Smooth muscle cell (in vitro differentiated cells): ENCODE results near the gene LMOD3. TPM values are rescaled to one million over a fixed set of nuclear protein-coding genes. Genes with fewer than 3 reads are reported as not detected.

Experiments used
- DNase-seq: peaks from one replicate; lab custom pipeline; 2025; ENCODE audit not compliant: unreplicated experiment; lab: John Stamatoyannopoulos, UW
- H2AFZ ChIP-seq: fragments of 200-600 bp; sonication (generic); 2 replicates; pipeline ENCODE4 v1.6.0; 2016; ENCODE audit warnings: antibody characterized with exemption, low read depth, mild to moderate bottlenecking
- H3F3A ChIP-seq: fragments of 200-600 bp; sonication (generic); 2 replicates; pipeline ENCODE4 v1.6.0; 2017; ENCODE audit warnings: antibody characterized with exemption, low read depth
- H3K27ac ChIP-seq: fragments of 200-600 bp; sonication (generic); 2 replicates; pipeline ENCODE4 v1.5.1; 2016; ENCODE audit warnings: low read depth, mild to moderate bottlenecking
- H3K27me3 ChIP-seq: fragments of 200-600 bp; sonication (generic); 2 replicates; pipeline ENCODE4 v1.6.1; 2016; ENCODE audit warnings: low read depth, mild to moderate bottlenecking
- H3K36me3 ChIP-seq: fragments of 200-600 bp; sonication (generic); 2 replicates; pipeline ENCODE4 v1.5.1; 2016; ENCODE audit warnings: low read depth
- H3K4me1 ChIP-seq: fragments of 200-600 bp; sonication (generic); 2 replicates; pipeline ENCODE4 v1.5.1; 2016; ENCODE audit warnings: low read depth
- H3K4me2 ChIP-seq: fragments of 200-600 bp; sonication (generic); 2 replicates; pipeline ENCODE4 v1.6.0; 2016; ENCODE audit warnings: mild to moderate bottlenecking
- H3K4me3 ChIP-seq: fragments of 200-600 bp; sonication (generic); 2 replicates; pipeline ENCODE4 v1.5.1; 2016; ENCODE audit warnings: mild to moderate bottlenecking
- H3K79me2 ChIP-seq: fragments of 200-600 bp; sonication (generic); 2 replicates; pipeline ENCODE4 v1.6.0; 2016; ENCODE audit warnings: low read depth, mild to moderate bottlenecking
- H3K9ac ChIP-seq: fragments of 200-600 bp; sonication (generic); 2 replicates; pipeline ENCODE4 v1.6.0; 2016; ENCODE audit warnings: low read depth
- H3K9me3 ChIP-seq: fragments of 200-600 bp; sonication (generic); replicated peaks from 2 replicates; pipeline ENCODE4 v1.5.1; 2016; ENCODE audit warnings: low read depth
- H4K20me1 ChIP-seq: fragments of 200-600 bp; sonication (generic); 2 replicates; pipeline ENCODE4 v1.6.0; 2016; ENCODE audit warnings: low read depth
- CTCF ChIP-seq: fragments of 200-600 bp; sonication (generic); IDR thresholded peaks from 2 replicates; pipeline ENCODE4 v1.5.1; 2017; ENCODE audit warnings: borderline replicate concordance, mild to moderate bottlenecking, antibody characterized with exemption; ENCODE audit not compliant: insufficient read depth, poor library complexity, severe bottlenecking
- WGBS: methylation state at CpG from one replicate; pipeline ENCODE4 v1.1.7; 2016; ENCODE audit warnings: low lambda C conversion rate; 5-methylcytosine and 5-hydroxymethylcytosine counted together
- polyA plus RNA-seq: library from polyadenylated mRNA; unstranded; fragments of >200 nt; fragmentation: Nextera tagmentation; extraction: Ambion mirVana; gene quantifications from 2 replicates; pipeline ENCODE4 v1.2.1, GENCODE V29; 2016
- total RNA-seq: library from RNA; depleted of rRNA; stranded (reverse); fragments of >200 nt; gene quantifications from 2 replicates; pipeline ENCODE4 v1.2.3, GENCODE V29; 2014

LMOD3 gene
- total and polyA plus RNA-seq, 2 experiments from 2014 or later = not detected

DNA sequence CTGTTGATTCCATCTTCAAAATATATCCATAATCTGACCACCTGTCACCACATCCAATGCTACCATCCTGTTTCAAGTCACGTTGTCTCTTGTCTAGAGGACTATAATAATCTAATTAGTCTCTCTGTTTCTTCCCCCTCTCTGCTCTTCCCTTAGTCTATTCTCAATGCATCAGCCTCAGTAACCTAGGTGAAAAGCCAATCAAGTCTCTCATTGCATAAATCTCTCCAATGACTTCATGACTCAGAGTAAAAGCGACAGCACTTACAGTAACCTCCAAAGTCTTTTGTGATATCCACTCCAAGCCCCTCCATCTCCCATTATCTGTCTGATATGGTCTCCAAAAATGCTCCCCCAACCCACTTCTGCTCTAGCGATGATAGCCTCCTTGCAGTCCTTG, 49.5 kb downstream of the LMOD3 start:
- Histone ChIP-seq H3K79me2 (peaks cover 73% of the 10 kb centered on the region), H3K4me2 (no peak overlapping the region)

DNA sequence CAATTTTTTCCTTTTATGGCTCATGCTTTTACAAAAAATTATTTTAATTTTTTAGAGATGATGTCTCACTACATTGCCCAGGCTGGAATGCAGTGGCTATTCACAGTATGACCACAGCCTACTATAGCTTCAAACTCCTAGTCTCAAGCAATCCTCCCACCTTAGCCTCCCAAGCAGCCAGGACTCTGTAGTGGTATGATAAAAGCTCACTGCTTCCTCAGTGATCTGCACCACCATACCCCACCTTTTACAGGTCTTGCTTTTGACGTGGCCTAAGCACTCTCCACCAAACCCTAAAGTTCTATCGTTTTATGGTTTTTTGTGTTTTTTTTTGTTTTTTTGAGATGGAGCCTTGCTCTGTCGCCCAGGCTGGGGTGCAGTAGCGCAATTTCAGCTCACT, 56.3 kb downstream of the LMOD3 start:
- H3K9ac ChIP-seq = no peak overlapping the region
- peaks cover 11% of the 10 kb centered on the region for H3K79me2 ChIP-seq
- no peak for DNase-seq
- no peaks in the 10 kb centered on the region for H3F3A ChIP-seq
- H3K4me1 ChIP-seq = no peaks in the 10 kb centered on the region
- H3K4me3 ChIP-seq = no peak overlapping the region
- H4K20me1 ChIP-seq = peaks cover 5% of the 10 kb centered on the region
- H3K36me3 ChIP-seq = peaks cover 26% of the 10 kb centered on the region
- no peak for TF ChIP-seq CTCF
- H3K9me3 ChIP-seq = no peaks in the 10 kb centered on the region
- H3K27ac ChIP-seq = no peak overlapping the region
- 89% methylated on average over 4 of the region's 4 CpGs for WGBS
- no peak overlapping the region for H2AFZ ChIP-seq
- H3K4me2 ChIP-seq = no peak overlapping the region
- H3K27me3 ChIP-seq = no peaks in the 10 kb centered on the region

More for the DNA sequence above, 49.5 kb downstream of the LMOD3 start:
- no peak overlapping the region for H3K9ac ChIP-seq
- no peaks in the 10 kb centered on the region for H3F3A ChIP-seq
- H4K20me1 ChIP-seq = peaks cover 51% of the 10 kb centered on the region
- no peak overlapping the region for H3K4me3 ChIP-seq
- 96% methylated on average over 3 of the region's 3 CpGs for WGBS
- H3K9me3 ChIP-seq = no peaks in the 10 kb centered on the region
- H3K27me3 ChIP-seq = no peaks in the 10 kb centered on the region
- no peak for TF ChIP-seq CTCF
- H2AFZ ChIP-seq = no peak overlapping the region
- no peak for DNase-seq
- H3K27ac ChIP-seq = no peak overlapping the region
- no peaks in the 10 kb centered on the region for H3K4me1 ChIP-seq
- H3K36me3 ChIP-seq = peaks cover 7% of the 10 kb centered on the region

DNA sequence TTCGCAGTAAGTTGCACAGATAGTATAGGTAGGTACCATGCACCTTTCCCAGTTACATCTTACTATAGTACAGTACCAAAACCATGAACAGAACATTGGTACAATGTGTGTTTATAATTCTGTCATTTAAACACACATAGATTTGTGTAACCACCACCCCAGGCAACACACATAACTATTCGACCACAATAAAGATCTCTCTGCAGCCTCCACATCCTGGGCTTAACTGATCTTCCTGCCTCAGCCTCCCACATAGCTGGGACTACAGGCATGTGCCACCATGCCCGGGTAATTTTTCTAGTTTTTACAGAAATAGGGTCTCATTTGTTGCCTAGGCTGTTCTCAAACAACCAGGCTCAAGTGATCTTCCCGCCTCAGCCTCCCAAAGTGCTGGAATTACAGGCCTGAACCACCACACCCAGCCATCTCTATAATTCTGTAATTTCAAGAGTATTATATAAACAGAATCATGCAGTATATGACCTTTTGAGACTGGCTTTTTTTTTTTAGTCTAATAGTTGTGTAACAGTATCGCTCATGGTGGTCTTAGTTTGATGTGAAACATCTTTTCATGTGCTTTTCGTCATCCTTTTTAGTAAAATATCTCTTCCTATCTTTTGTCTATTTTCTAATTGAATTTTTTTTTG, 57.0 kb downstream of the LMOD3 start:
- Histone ChIP-seq H3K9me3 (no peaks in the 10 kb centered on the region), H3K36me3 (peaks cover 26% of the 10 kb centered on the region), H4K20me1 (peaks cover 5% of the 10 kb centered on the region), H3K4me3 (no peak overlapping the region), H3K27ac (no peak overlapping the region), H3K27me3 (no peaks in the 10 kb centered on the region), H3K9ac (no peak overlapping the region), H3F3A (no peaks in the 10 kb centered on the region), H2AFZ (no peak overlapping the region), H3K4me2 (peak overlapping the region; percentile 14), H3K4me1 (no peaks in the 10 kb centered on the region), H3K79me2 (peaks cover 7% of the 10 kb centered on the region)
- 82% methylated on average over 6 of the region's 6 CpGs for WGBS
- no peak for DNase-seq
- TF ChIP-seq CTCF = no peak

GRCh38 chr3:69063636-69064035, 58.8 kb downstream of the LMOD3 start:
- Histone ChIP-seq H3K4me2 (no peak overlapping the region), H3K9me3 (no peaks in the 10 kb centered on the region), H3K27ac (no peak overlapping the region), H3K79me2 (no peaks in the 10 kb centered on the region), H2AFZ (no peak overlapping the region), H4K20me1 (peaks cover 5% of the 10 kb centered on the region), H3F3A (no peaks in the 10 kb centered on the region), H3K36me3 (peaks cover 37% of the 10 kb centered on the region), H3K27me3 (no peaks in the 10 kb centered on the region), H3K4me3 (no peak overlapping the region), H3K4me1 (no peaks in the 10 kb centered on the region), H3K9ac (no peak overlapping the region)
- DNase-seq = no peak
- TF ChIP-seq CTCF = no peak
- 87% methylated on average over 2 of the region's 2 CpGs for WGBS
